Endothelial cell of umbilical vein (primary cell): ENCODE data around the gene KCTD2. TPM values are rescaled to one million over a fixed set of nuclear protein-coding genes. Genes with fewer than 3 reads are reported as not detected.

Experiments
- BruUV-seq: library from RNA; stranded (reverse); fragments of 400-500 nt; replicated peaks from 2 replicates; lab custom pipeline; 2021; lab: Mats Ljungman, UMichigan
- CTCF ChIA-PET: fragments of 300-600, 350-600 bp; sonication (Branson Sonifier 250); formaldehyde crosslinking; loops from one replicate; lab custom pipeline; 2021; ENCODE audit warnings: antibody characterized with exemption, inconsistent platforms; lab: Charles Lee
- POLR2A ChIA-PET: fragments of 300-600, 350-600 bp; sonication (Branson Sonifier 250); formaldehyde crosslinking; loops from one replicate; lab custom pipeline; 2021; ENCODE audit warnings: antibody characterized with exemption, inconsistent platforms; lab: Charles Lee
- DNase-seq: peaks from one replicate; pipeline ENCODE4 v3.0.0-alpha.2; 2011; ENCODE audit warnings: low read depth, low spot score
- FAIRE-seq: peaks from 2 replicates; lab custom pipeline; 2011; peaks lifted over from hg19 to GRCh38; lab: Jason Lieb, UNC
- H2AFZ ChIP-seq: 2 replicates; pipeline ENCODE4 v1.6.0; 2012; ENCODE audit warnings: low read depth, low read length, control low read depth, inconsistent platforms
- H3K27ac ChIP-seq: 2 replicates; pipeline ENCODE4 v1.5.1; 2011; ENCODE audit warnings: low read depth, mild to moderate bottlenecking, control low read depth, low read length, moderate library complexity; ENCODE audit not compliant: insufficient read depth
- H3K27me3 ChIP-seq, 2 experiments: 2 replicates each; pipeline versions ENCODE4 v1.6.0 to v1.6.1; 2011; ENCODE audit warnings: low read length in 2 of 2, mixed read lengths in 1 of 2; ENCODE audit not compliant: control insufficient read depth in 2 of 2, insufficient read depth in 2 of 2
- H3K36me3 ChIP-seq, 2 experiments: 2 replicates in 1 of 2; 3 replicates in 1 of 2; pipeline ENCODE4 v1.5.1; 2011; ENCODE audit warnings: low read length in 2 of 2, mild to moderate bottlenecking in 1 of 2, moderate library complexity in 1 of 2; ENCODE audit not compliant: control insufficient read depth in 2 of 2, insufficient read depth in 2 of 2; ENCODE audit errors: extremely low read depth in 1 of 2
- H3K4me1 ChIP-seq: 3 replicates; pipeline ENCODE4 v1.5.1; 2011; ENCODE audit warnings: mild to moderate bottlenecking, low read length; ENCODE audit not compliant: control insufficient read depth, insufficient read depth; ENCODE audit errors: extremely low read depth
- H3K4me2 ChIP-seq: 2 replicates; pipeline ENCODE4 v1.6.1; 2011; ENCODE audit warnings: low read length, control low read depth, mixed read lengths; ENCODE audit not compliant: insufficient read depth
- H3K4me3 ChIP-seq, 3 experiments: fragments of 200-600 bp in 1 of 3; sonication (generic), shearing (Covaris generic) in 1 of 3; replicated peaks in 1 of 3; 2 replicates each; pipeline ENCODE4 v1.5.1; 2011 to 2016; ENCODE audit warnings: control low read depth in 3 of 3, low read length in 3 of 3, mild to moderate bottlenecking in 2 of 3, inconsistent platforms in 1 of 3, low read depth in 1 of 3, moderate library complexity in 1 of 3; ENCODE audit not compliant: insufficient read depth in 1 of 3
- H3K79me2 ChIP-seq: 2 replicates; pipeline ENCODE4 v1.6.0; 2012; ENCODE audit warnings: low read length, inconsistent platforms; ENCODE audit not compliant: control insufficient read depth, insufficient read depth
- H3K9ac ChIP-seq: replicated peaks from 2 replicates; pipeline ENCODE3; 2011; ENCODE audit warnings: low read length, control low read depth; ENCODE audit not compliant: insufficient read depth; ENCODE audit errors: extremely low read depth
- H3K9me1 ChIP-seq: replicated peaks from 3 replicates; pipeline ENCODE4 v1.6.0; 2011; ENCODE audit warnings: mild to moderate bottlenecking, low read length; ENCODE audit not compliant: control insufficient read depth, insufficient read depth; ENCODE audit errors: extremely low read depth
- H3K9me3 ChIP-seq: replicated peaks from 2 replicates; pipeline ENCODE4 v1.5.1; 2012; ENCODE audit warnings: low read length, inconsistent platforms; ENCODE audit not compliant: control insufficient read depth, insufficient read depth
- H4K20me1 ChIP-seq: replicated peaks from 2 replicates; pipeline ENCODE3; 2011; ENCODE audit warnings: mild to moderate bottlenecking, low read length; ENCODE audit not compliant: control insufficient read depth, insufficient read depth; ENCODE audit errors: extremely low read depth
- CTCF ChIP-seq, 2 donors: IDR thresholded peaks; 1 replicate in 1 of 2; 2 replicates in 1 of 2; pipeline ENCODE4 v1.5.1; 2011; ENCODE audit warnings: low read length in 2 of 2, mild to moderate bottlenecking in 2 of 2, moderate library complexity in 2 of 2, control low read depth in 1 of 2, inconsistent platforms in 1 of 2, low read depth in 1 of 2; ENCODE audit not compliant: insufficient read depth in 1 of 2; ENCODE audit errors: extremely low read depth in 1 of 2
- EZH2 ChIP-seq: IDR thresholded peaks from 2 replicates; pipeline ENCODE4 v1.6.1; 2012; ENCODE audit warnings: borderline replicate concordance, low read depth, mild to moderate bottlenecking, moderate library complexity, low read length, inconsistent platforms; ENCODE audit not compliant: severe bottlenecking
- FOS ChIP-seq: IDR thresholded peaks from 2 replicates; pipeline ENCODE4 v1.6.1; 2011; ENCODE audit warnings: mild to moderate bottlenecking, low read length, moderate library complexity, borderline replicate concordance; ENCODE audit not compliant: insufficient read depth
- GATA2 ChIP-seq: IDR thresholded peaks from 2 replicates; pipeline ENCODE4 v1.7.0; 2011; ENCODE audit warnings: low read depth, mild to moderate bottlenecking, moderate library complexity, mixed read lengths, low read length; ENCODE audit not compliant: insufficient read length, insufficient read depth
- JUN ChIP-seq: IDR thresholded peaks from 2 replicates; pipeline ENCODE4 v1.6.1; 2011; ENCODE audit warnings: borderline replicate concordance, low read depth; ENCODE audit not compliant: insufficient read length, insufficient read depth
- MAX ChIP-seq: IDR thresholded peaks from 2 replicates; pipeline ENCODE4 v1.6.1; 2011; ENCODE audit not compliant: insufficient read depth, insufficient read length
- MYC ChIP-seq: IDR thresholded peaks from one replicate; pipeline ENCODE4 v1.6.1; 2011; ENCODE audit warnings: mild to moderate bottlenecking, low read depth, low read length
- POLR2A ChIP-seq: IDR thresholded peaks from 2 replicates; pipeline ENCODE4 v1.6.1; 2012; ENCODE audit warnings: low read depth, mild to moderate bottlenecking, control low read depth, low read length
- POLR2AphosphoS5 ChIP-seq: IDR thresholded peaks from 2 replicates; pipeline ENCODE4 v1.6.1; 2012; ENCODE audit warnings: low read depth, mild to moderate bottlenecking, control low read depth, low read length, moderate library complexity; ENCODE audit not compliant: insufficient read depth
- dilution Hi-C: fragments of 300-500 bp; cut with MboI; formaldehyde crosslinking; loops from one replicate; pipeline ENCODE4 v1.15.0; 2019; ENCODE audit warnings: low sequenced_read_pairs; ENCODE audit not compliant: extremely low pct_ligation_motif_present
- intact Hi-C: fragments of 100-400 bp; cut with micrococcal nuclease; formaldehyde crosslinking; loops from one replicate; pipeline ENCODE4 v1.10.0; 2022
- polyA plus RNA-seq, 4 experiments: library from polyadenylated mRNA; depleted of rRNA in 3 of 4; stranded (reverse) in 3 of 4; unstranded in 1 of 4; fragments of >200 nt; gene quantifications; 2 replicates each; pipeline versions ENCODE4 v1.2.1 to v1.2.3, GENCODE V29; 2011 to 2012; ENCODE audit warnings: missing spikeins in 1 of 4
- total RNA-seq: library from RNA; stranded (reverse); gene quantifications from 2 replicates; pipeline ENCODE4 v1.2.3, GENCODE V29; 2021

Gene KCTD2
- total and polyA plus RNA-seq, 2 donors (not counting 3 experiments of a cell fraction or from before 2014, with no cell fraction given), result 23.2 to 24.8 TPM

GRCh38 chr17:75011401-75012095 lies 35.5 kb upstream of the KCTD2 start:
- dilution Hi-C loops (no loop called here), intact Hi-C loops (loop anchor here (1.0 kb wide), 3 partner anchors 22 to 50 kb away; no protein-coding TSS in a partner anchor)
- BruUV-seq, result no TSS peak
- H4K20me1 ChIP-seq, result no peaks in the 10 kb centered on the region
- H2AFZ ChIP-seq, result peak overlapping the region; percentile 72
- H3K4me3 ChIP-seq, result peak overlapping the region in 2 of 3 experiments; percentile 14 to 51
- DNase-seq, result peak; percentile 32
- CTCF ChIA-PET, result interaction anchor here (0.9 to 6.0 kb wide), 19 partner anchors 12 to 194 kb away, joined by 3 to 134 read pairs (median 6); partner anchors contain the start of genes CDR2L, HID1, NT5C and NUP85
- H3K4me2 ChIP-seq, result peak overlapping the region; percentile 74
- POLR2A ChIA-PET, result interaction anchor here (1.1 to 2.8 kb wide), 3 partner anchors 24 to 139 kb away, joined by 3 to 17 read pairs (median 10); partner anchors contain the start of genes CDR2L and FDXR
- H3K9ac ChIP-seq, result peak overlapping the region; percentile 83
- H3K9me1 ChIP-seq, result no peaks in the 10 kb centered on the region
- H3K27ac ChIP-seq, result peak overlapping the region; percentile 67
- peaks cover 16% of the 10 kb centered on the region for H3K4me1 ChIP-seq
- H3K27me3 ChIP-seq, result no peaks in the 10 kb centered on the region
- H3K9me3 ChIP-seq, result no peaks in the 10 kb centered on the region
- TF ChIP-seq POLR2A (no peak), MYC (no peak), JUN (no peak), POLR2AphosphoS5 (no peak), FOS (no peak), EZH2 (no peak), MAX (no peak), GATA2 (no peak), CTCF (IDR thresholded peaks at IDR 0.05; ENCODE audit: extremely low read depth in 1 of 2, insufficient read depth in 1 of 2, low read depth in 1 of 2, low read length in 2 of 2) (no peak)
- FAIRE-seq, result no peak
- no peaks in the 10 kb centered on the region for H3K36me3 ChIP-seq
- H3K79me2 ChIP-seq, result peaks cover 10% of the 10 kb centered on the region
